GM19372 (cell line): Measurements from ENCODE around the gene BMI1.
A peak's percentile ranks its signal among the peaks of the same experiment; 100 is the strongest.
"Not testable (repeated sequence)": the region's sequence is repeated elsewhere in the genome, so short reads cannot be mapped to it uniquely, and the experiment has no call there.

Experiments
- ATAC-seq: cut with Tn5 transposase; IDR thresholded peaks from one replicate; pipeline ENCODE4 v1.9.1; 2021; ENCODE audit warnings: mild to moderate bottlenecking, low read depth, moderate library complexity; ENCODE audit not compliant: unreplicated experiment

Gene BMI1

GRCh38 chr10:22320591-22321155 is at the start of gene BMI1:
TSS of gene BMI1 (plus strand) at chr10:22321099. CDS start at chr10:22326450, 5,351 bp downstream.
- ATAC-seq, result peak; percentile 17

GRCh38 chr10:22271786-22272185 is 49.1 kb upstream of the BMI1 start:
- no peak for ATAC-seq

GRCh38 chr10:22278441-22278782 is 42.5 kb upstream of the BMI1 start:
- no peak for ATAC-seq

- ATAC-seq, result no peak
These were observed 40.8 kb upstream of the BMI1 start for GRCh38 chr10:22280078-22280477.

GRCh38 chr10:22285130-22285529 is 35.8 kb upstream of the BMI1 start:
- ATAC-seq, result no peak

- ATAC-seq, result no peak
These were observed 27.0 kb upstream of the BMI1 start for GRCh38 chr10:22293747-22294404.

- ATAC-seq, result no peak
These were observed 26.2 kb upstream of the BMI1 start for GRCh38 chr10:22294694-22295093.

GRCh38 chr10:22301193-22301592 is 19.7 kb upstream of the BMI1 start:
- ATAC-seq, result no peak

GRCh38 chr10:22303461-22303860 is 17.4 kb upstream of the BMI1 start:
- ATAC-seq, result no peak

- no peak for ATAC-seq
These were observed 15.2 kb upstream of the BMI1 start for GRCh38 chr10:22305721-22306120.

- ATAC-seq, result peak; percentile 86
These were observed 12.5 kb upstream of the BMI1 start for GRCh38 chr10:22308390-22308789.

GRCh38 chr10:22309180-22310000 is 11.5 kb upstream of the BMI1 start:
- no peak for ATAC-seq

GRCh38 chr10:22310012-22310411 is 10.9 kb upstream of the BMI1 start:
- not testable (repeated sequence) for ATAC-seq

GRCh38 chr10:22310928-22311327 is 10.0 kb upstream of the BMI1 start:
- no peak for ATAC-seq

GRCh38 chr10:22314852-22315251 is 6.0 kb upstream of the BMI1 start:
- no peak for ATAC-seq

GRCh38 chr10:22315455-22316285 is 5.2 kb upstream of the BMI1 start:
- ATAC-seq, result peak; percentile 34

- peak; percentile 53 for ATAC-seq
These were observed 4.4 kb upstream of the BMI1 start, which contains the start of gene COMMD3 for GRCh38 chr10:22316286-22317075. TSS of gene COMMD3 (plus strand) at chr10:22316388. CDS start at chr10:22316418, 30 bp downstream.

GRCh38 chr10:22317076-22317370 is 3.9 kb upstream of the BMI1 start:
- peak; percentile 13 for ATAC-seq

- no peak for ATAC-seq
These were observed 2.9 kb upstream of the BMI1 start for GRCh38 chr10:22317771-22318565.
